GM12891 (cell line): ENCODE measurements around the gene TENM4.

Source experiments
- PAX5 ChIP-seq: IDR thresholded peaks from 2 replicates; pipeline ENCODE4 v1.6.1; 2011; ENCODE audit warnings: low read length, moderate library complexity, mild to moderate bottlenecking; ENCODE audit not compliant: insufficient read depth, severe bottlenecking
- POLR2A ChIP-seq: IDR thresholded peaks from 2 replicates; pipeline ENCODE4 v1.6.1; 2011; ENCODE audit warnings: low read depth, low read length, control low read depth
- POLR2AphosphoS5 ChIP-seq: IDR thresholded peaks from 2 replicates; pipeline ENCODE4 v1.6.1; 2011; ENCODE audit warnings: low read depth, low read length, control low read depth
- POU2F2 ChIP-seq: IDR thresholded peaks from 2 replicates; pipeline ENCODE4 v1.6.1; 2011; ENCODE audit warnings: low read depth, mild to moderate bottlenecking, control low read depth, low read length, moderate library complexity
- SPI1 ChIP-seq: IDR thresholded peaks from 2 replicates; pipeline ENCODE4 v1.6.1; 2011; ENCODE audit warnings: low read depth, low read length, control low read depth
- TAF1 ChIP-seq: IDR thresholded peaks from 2 replicates; pipeline ENCODE4 v1.6.1; 2011; ENCODE audit warnings: low read depth, low read length, control low read depth

DNA sequence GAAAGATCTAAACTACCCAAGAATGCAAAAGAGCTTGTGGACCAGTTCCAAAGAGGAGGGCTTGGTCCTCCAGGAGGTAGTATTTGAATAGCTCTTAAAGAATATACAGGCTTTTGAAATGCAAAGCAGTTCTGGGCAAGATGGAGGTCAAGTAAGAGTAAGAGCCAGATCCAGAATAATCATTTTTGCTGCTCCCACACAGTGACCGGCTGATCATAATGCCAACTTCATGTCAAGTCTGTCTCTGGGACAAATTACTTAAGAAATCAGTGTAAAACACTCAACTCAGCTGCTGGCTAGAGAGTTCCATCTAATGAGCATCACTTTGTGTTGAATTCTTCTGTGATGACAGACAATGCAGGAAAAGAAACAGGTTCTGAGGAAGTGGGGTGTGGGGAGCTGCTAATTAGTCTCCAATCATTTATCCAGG, 615.2 kb downstream of the TENM4 start:
- TF ChIP-seq POLR2AphosphoS5, result no peak
- no peak for TF ChIP-seq POLR2A
- no peak for TF ChIP-seq TAF1
- TF ChIP-seq SPI1, result no peak
- no peak for TF ChIP-seq POU2F2
- TF ChIP-seq PAX5, result no peak
